K562 (cell line): ENCODE data around the gene GSTM5. TPM values are rescaled to one million over a fixed set of nuclear protein-coding genes. Genes with fewer than 3 reads are reported as not detected.

Experiments used
- E2F3 ChIP-seq: fragments of 250-450 bp; sonication (Bioruptor Pico); IDR thresholded peaks from 2 replicates; pipeline ENCODE4 v1.4.0; 2020; ENCODE audit warnings: mild to moderate bottlenecking
- ELF4 ChIP-seq: fragments of 450-650 bp; formaldehyde crosslinking; IDR thresholded peaks from 2 replicates; pipeline ENCODE4 v1.4.0; 2022; ENCODE audit warnings: missing genetic modification characterization
- FOXK1 ChIP-seq: sonication (generic); formaldehyde crosslinking; IDR thresholded peaks from 2 replicates; pipeline ENCODE4 v1.8.0; 2022; ENCODE audit warnings: missing genetic modification reagents, mild to moderate bottlenecking, borderline replicate concordance
- FOXM1 ChIP-seq, 2 experiments: fragments of 450-650 bp in 1 of 2; sonication (generic) in 1 of 2; formaldehyde crosslinking in 1 of 2; IDR thresholded peaks; 2 replicates each; pipeline versions ENCODE4 v1.6.1 to v1.9.0; 2017 to 2022; ENCODE audit warnings: low read depth in 2 of 2, mild to moderate bottlenecking in 2 of 2, missing genetic modification reagents in 1 of 2, moderate library complexity in 1 of 2
- L3MBTL2 ChIP-seq: fragments of 450-650 bp; IDR thresholded peaks from 2 replicates; pipeline ENCODE4 v1.6.1; 2016; ENCODE audit warnings: mild to moderate bottlenecking, moderate library complexity
- MYC ChIP-seq, 2 experiments: fragments of 250-450 bp in 1 of 2; sonication (Bioruptor Pico) in 1 of 2; IDR thresholded peaks; 2 replicates each; pipeline versions ENCODE4 v1.5.1 to v1.6.1; 2012 to 2021; ENCODE audit warnings: low read depth in 2 of 2, borderline replicate concordance in 1 of 2, improper control_type of control experiment in 1 of 2, low read length in 1 of 2, mild to moderate bottlenecking in 1 of 2, moderate library complexity in 1 of 2
- POU5F1 ChIP-seq: fragments of 150-350 bp; IDR thresholded peaks from 2 replicates; pipeline ENCODE4 v1.6.1; 2014; ENCODE audit warnings: borderline replicate concordance, low read length, low read depth, mild to moderate bottlenecking; ENCODE audit not compliant: partially characterized antibody
- SMARCC2 ChIP-seq: fragments of 450-650 bp; IDR thresholded peaks from 2 replicates; pipeline ENCODE4 v1.6.1; 2017; ENCODE audit warnings: antibody characterized with exemption, moderate library complexity, mild to moderate bottlenecking, low read depth
- SRSF1 ChIP-seq: fragments of 200-400 bp; formaldehyde crosslinking; IDR thresholded peaks from 2 replicates; pipeline ENCODE4 v1.6.1; 2017; ENCODE audit warnings: mild to moderate bottlenecking, low read depth, low read length, moderate library complexity
- TSHZ1 ChIP-seq: fragments of 250-450 bp; sonication (Bioruptor Pico); IDR thresholded peaks from 2 replicates; pipeline ENCODE4 v1.4.0; 2020; ENCODE audit warnings: mild to moderate bottlenecking, moderate library complexity
- ZBTB12 ChIP-seq: fragments of 250-450 bp; sonication (Bioruptor Pico); IDR thresholded peaks from 2 replicates; pipeline ENCODE4 v1.4.0; 2020
- ZNF311 ChIP-seq: fragments of 250-450 bp; sonication (Bioruptor Pico); IDR thresholded peaks from 2 replicates; pipeline ENCODE4 v1.4.0; 2020; ENCODE audit warnings: mild to moderate bottlenecking, moderate library complexity
- ZNF395 ChIP-seq: fragments of 200-800 bp; sonication (Bioruptor generic); IDR thresholded peaks from 2 replicates; pipeline ENCODE4 v1.6.1; 2017; ENCODE audit warnings: missing genetic modification characterization, missing compliant biosample characterization
- ZNF639 ChIP-seq, 2 experiments: fragments of 200-800 bp in 1 of 2; sonication (Bioruptor generic) in 1 of 2; sonication (generic) in 1 of 2; formaldehyde crosslinking in 1 of 2; IDR thresholded peaks in 1 of 2; conservative IDR thresholded peaks in 1 of 2; 2 replicates each; pipeline versions ENCODE4 v1.5.0 to v1.6.1; 2016 to 2020; ENCODE audit warnings: missing compliant biosample characterization in 1 of 2, missing genetic modification characterization in 1 of 2, missing genetic modification reagents in 1 of 2
- ZNF780A ChIP-seq: fragments of 250-450 bp; sonication (Bioruptor Pico); IDR thresholded peaks from 2 replicates; pipeline ENCODE4 v1.5.0; 2021; ENCODE audit warnings: mild to moderate bottlenecking
- polyA plus RNA-seq, 8 experiments: library from polyadenylated mRNA; depleted of rRNA in 4 of 8; stranded (reverse) in 5 of 8; unstranded in 3 of 8; fragments of >200 nt; fragmentation: Nextera tagmentation in 2 of 8; fragmentation: Illumina TruSeq in 1 of 8; extraction: Ambion mirVana in 2 of 8; extraction: Trizol in 1 of 8; gene quantifications; 2 replicates each; pipeline versions ENCODE4 v1.2.1 to v1.2.3, GENCODE V29; 2011 to 2014; ENCODE audit warnings: inconsistent platforms in 1 of 8, missing spikeins in 1 of 8
- total RNA-seq, 7 experiments: library from RNA; depleted of rRNA in 6 of 7; stranded (reverse); fragments of >200 nt in 6 of 7; fragmentation: Illumina TruSeq in 2 of 7; extraction: Trizol in 2 of 7; gene quantifications; 2 replicates each; pipeline versions ENCODE4 v1.2.1 to v1.2.3, GENCODE V29; 2011 to 2021; ENCODE audit warnings: low replicate concordance in 1 of 7

GSTM5 gene
- total and polyA plus RNA-seq, 9 of the 15 experiments (the other 6 are each of a cell fraction or from before 2014, with no cell fraction given), result not detected

GRCh38 chr1:109762821-109763645 is 51.0 kb downstream of the GSTM5 start (continued):
- TF ChIP-seq FOXK1 (CRISPR knock-in tag) (peak; percentile 43; the same call in 1 of the 2 replicates), POU5F1 (no peak), TSHZ1 (CRISPR knock-in tag) (0 out of 2 replicates have a peak, but pooled peaks have one; percentile 54), ZBTB12 (CRISPR knock-in tag) (peak; percentile 74), FOXM1 (IDR thresholded peaks at IDR 0.05; ENCODE audit: low read depth) (no peak), FOXM1 (CRISPR knock-in tag; IDR thresholded peaks at IDR 0.05; ENCODE audit: low read depth) (0 out of 2 replicates have a peak, but pooled peaks have one; percentile 30), ZNF311 (CRISPR knock-in tag) (peak; percentile 80), ZNF780A (no peak), ELF4 (CRISPR knock-in tag) (peak; percentile 33; the same call in 1 of the 2 replicates), E2F3 (CRISPR knock-in tag) (peak; percentile 11; the same call in 1 of the 2 replicates), SMARCC2 (peak; percentile 30; the same call in 1 of the 2 replicates), SRSF1 (no peak), L3MBTL2 (0 out of 2 replicates have a peak, but pooled peaks have one; percentile 17), ZNF395 (CRISPR knock-in tag) (peak; percentile 95), MYC (IDR thresholded peaks at IDR 0.05; ENCODE audit: low read depth, low read length) (0 out of 2 replicates have a peak, but pooled peaks have one; percentile 15), MYC (CRISPR knock-in tag; IDR thresholded peaks at IDR 0.05; ENCODE audit: borderline replicate concordance, low read depth) (no peak), ZNF639 (CRISPR knock-in tag; conservative IDR thresholded peaks at IDR 0.05 in 1 of 2, IDR thresholded peaks at IDR 0.05 in 1 of 2) (peak in 1 of 2 experiments; percentile 83; a peak in 2 of 4 replicates)
